Measurements from ENCODE around the gene UPK1A. TPM values are rescaled to one million over a fixed set of nuclear protein-coding genes. Genes with fewer than 3 reads are reported as not detected.
A peak's percentile ranks its signal among the peaks of the same experiment; 100 is the strongest.
"Not testable (repeated sequence)": the region's sequence is repeated elsewhere in the genome, so short reads cannot be mapped to it uniquely, and the experiment has no call there.

The UPK1A gene
- total RNA-seq, 1 experiment from 2014 or later: not detected

GRCh38 chr19:35644206-35644986 lies 21.9 kb upstream of the UPK1A start:
- peak; percentile 96 for DNase-seq (ENCODE audit: low read depth)

- DNase-seq (ENCODE audit: low read depth): peak; percentile 71
These were observed 21.2 kb upstream of the UPK1A start for GRCh38 chr19:35644987-35645679.

DNA sequence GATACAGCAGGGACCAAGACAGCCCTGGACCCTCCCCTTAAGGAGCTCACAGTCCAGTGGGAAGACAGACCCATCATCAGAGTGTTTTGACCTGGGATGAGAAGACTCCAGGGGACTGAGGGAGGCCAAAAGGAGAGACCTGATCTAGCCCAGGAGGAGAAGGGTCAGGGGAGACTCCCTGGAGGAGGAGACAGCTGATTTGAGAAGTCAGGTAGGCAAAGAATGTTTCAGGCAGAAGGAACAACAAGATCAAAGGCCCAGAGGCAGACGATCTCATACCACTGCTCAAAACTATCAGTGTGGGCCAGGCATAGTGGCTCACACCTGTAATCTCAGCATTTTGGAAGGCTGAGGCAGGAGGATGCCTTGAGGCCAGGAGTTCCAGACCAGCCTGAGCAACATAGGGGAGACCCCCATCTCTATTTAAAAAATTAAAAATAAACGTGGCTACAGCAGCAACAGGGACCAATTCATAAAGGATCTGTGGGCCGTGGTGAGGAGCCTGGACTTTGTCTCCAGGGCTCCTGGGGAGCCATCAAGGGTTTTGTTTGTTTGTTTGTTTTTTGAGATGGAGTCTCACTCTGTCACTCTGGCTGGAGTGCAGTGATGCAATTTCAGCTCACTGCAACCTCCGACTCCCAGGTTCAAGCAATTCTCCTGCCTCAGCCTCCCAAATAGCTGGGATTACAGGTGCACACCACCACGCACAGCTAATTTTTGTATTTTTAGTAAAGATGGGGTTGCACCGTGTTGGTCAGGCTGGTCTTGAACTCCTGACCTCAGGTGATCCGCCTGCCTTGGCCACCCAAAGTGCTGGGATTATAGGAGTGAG lies 20.4 kb upstream of the UPK1A start:
- no peak for DNase-seq (ENCODE audit: low read depth)

GRCh38 chr19:35648017-35648961 lies 18.0 kb upstream of the UPK1A start, which contains the start of gene COX6B1:
Gene COX6B1, plus strand, starts transcription at chr19:35648323. Its CDS starts 2,921 bp downstream, at chr19:35651244.
- DNase-seq (ENCODE audit: low read depth): peak; percentile 98

- DNase-seq (ENCODE audit: low read depth): no peak
These were observed 15.7 kb upstream of the UPK1A start for GRCh38 chr19:35650581-35650980.

GRCh38 chr19:35654828-35655227 lies 11.5 kb upstream of the UPK1A start:
- DNase-seq (ENCODE audit: low read depth): not testable (repeated sequence)

GRCh38 chr19:35655600-35655999 lies 10.7 kb upstream of the UPK1A start:
- no peak for DNase-seq (ENCODE audit: low read depth)

DNA sequence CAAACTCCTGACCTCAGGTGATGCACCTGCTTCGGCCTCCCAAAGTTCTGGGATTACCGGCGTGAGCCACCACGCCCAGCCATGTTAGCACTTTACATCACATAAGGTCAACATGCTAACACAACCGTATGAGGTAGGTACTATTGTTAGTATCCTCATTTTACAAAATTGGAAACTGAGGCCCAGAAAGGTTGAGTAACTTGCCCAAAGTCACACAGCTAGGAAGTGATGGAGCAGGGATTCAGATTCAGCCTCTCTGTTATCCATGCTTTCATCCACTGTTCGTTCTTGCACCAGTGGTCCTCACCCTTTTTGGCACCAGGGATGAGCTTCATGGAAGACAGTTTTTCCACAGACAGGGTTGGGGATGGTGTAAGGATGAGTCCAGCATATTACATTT lies 9.6 kb upstream of the UPK1A start:
- no peak for DNase-seq (ENCODE audit: low read depth)

- DNase-seq (ENCODE audit: low read depth): no peak
These were observed 8.2 kb upstream of the UPK1A start for GRCh38 chr19:35657904-35658700.

- no peak for DNase-seq (ENCODE audit: low read depth)
These were observed 4.3 kb upstream of the UPK1A start for GRCh38 chr19:35661995-35662340.

DNA sequence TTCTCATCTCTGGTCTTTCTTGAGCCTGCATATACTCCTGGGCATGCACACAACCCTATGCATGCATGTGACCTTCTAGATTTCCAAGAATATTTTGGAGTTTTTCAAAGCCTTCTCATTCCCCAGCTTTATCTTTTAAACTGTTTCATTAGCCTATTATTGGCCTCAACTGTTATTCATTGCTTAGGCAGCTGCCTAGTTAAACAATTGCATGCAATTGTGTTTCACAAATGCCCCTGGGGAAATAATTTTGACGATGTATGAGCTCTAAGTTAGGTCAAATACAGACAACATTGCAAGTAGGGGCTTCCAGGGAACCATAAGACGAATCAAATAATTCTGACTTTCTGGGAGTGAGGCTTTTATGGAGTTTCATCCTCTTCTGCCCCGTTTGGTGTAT lies 2.3 kb upstream of the UPK1A start:
- no peak for DNase-seq (ENCODE audit: low read depth)

DNA sequence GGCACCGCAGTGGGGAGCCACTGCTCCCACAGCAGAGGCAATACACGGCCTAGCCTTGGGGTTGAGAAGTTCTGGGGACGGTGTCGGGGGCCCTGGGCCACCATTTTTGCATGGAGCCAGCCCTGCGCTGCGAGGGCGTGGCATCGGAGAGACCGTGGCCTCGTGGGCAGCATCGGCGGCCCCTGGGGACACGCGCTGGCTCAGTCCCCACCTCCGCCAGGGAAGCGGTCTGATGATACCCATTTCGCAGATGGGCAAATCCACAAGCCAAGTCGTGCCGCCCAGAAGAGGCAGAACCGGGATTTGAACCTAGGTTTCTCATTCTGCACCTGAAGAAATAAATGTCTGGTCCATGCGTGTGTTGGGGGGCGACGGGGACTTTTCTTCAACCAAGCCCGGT lies 1.2 kb upstream of the UPK1A start:
- no peak for DNase-seq (ENCODE audit: low read depth)

DNA sequence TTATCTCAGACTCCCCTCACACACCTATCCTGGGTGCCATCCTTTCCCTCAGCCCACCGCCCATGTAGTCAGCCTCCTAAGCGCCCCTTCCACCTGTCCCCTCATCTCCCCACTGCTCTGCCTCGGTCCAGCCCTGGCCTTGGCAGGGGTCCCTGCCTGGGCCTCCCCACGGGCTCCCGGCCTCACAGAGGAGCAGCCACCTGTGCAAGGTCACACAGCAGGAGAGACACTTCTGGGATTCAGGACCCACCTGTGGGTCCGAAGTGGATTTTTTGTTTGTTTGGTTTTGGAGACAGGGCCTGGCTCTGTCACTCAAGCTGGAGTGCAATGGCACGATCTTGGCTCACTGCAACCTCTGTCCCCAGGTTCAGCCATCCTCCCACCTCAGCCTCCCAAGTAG lies 713 bp upstream of the UPK1A start:
- DNase-seq (ENCODE audit: low read depth): no peak

GRCh38 chr19:35669566-35669965 lies 3.2 kb downstream of the UPK1A start:
- no peak for DNase-seq (ENCODE audit: low read depth)

- DNase-seq (ENCODE audit: low read depth): no peak
These were observed 3.7 kb downstream of the UPK1A start for GRCh38 chr19:35669974-35670373.

DNA sequence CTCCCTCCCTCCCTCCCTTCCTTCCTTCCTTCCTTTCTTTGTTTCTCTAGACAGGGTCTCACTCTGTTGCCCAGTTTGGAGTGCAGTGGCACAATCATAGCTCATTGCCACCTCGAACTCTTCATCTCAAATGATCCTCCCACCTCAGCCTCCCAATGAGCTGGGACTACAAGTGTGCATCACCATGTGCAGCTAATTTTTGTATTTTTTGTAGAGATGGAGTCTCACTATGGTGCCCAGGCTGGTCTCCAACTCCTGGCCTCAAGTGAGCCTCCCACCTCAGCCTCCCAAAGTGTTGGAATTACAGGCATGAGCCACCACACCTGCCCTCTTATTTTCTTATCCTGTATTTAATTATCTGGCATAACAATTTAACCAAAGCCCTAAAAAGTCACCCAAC lies 4.4 kb downstream of the UPK1A start:
- no peak for DNase-seq (ENCODE audit: low read depth)

DNA sequence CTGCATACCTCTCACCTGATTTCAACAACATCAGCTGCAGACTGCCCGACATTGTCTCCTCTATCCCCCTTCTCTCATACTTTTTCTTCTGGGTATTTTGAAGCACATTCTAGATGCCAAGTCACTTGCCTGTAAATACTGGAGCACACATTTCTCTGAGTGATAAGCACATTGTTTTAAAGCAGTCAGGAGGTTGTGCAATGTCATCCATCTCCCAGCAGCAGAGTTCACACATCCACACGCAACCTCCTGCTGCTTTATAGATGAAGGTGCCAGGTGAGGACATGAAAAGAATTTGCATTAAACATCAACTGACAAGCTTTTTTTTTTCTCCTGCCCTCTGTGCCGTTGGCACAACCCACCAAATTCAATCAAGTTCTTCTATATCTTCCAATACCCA lies 5.5 kb downstream of the UPK1A start:
- no peak for DNase-seq (ENCODE audit: low read depth)

DNA sequence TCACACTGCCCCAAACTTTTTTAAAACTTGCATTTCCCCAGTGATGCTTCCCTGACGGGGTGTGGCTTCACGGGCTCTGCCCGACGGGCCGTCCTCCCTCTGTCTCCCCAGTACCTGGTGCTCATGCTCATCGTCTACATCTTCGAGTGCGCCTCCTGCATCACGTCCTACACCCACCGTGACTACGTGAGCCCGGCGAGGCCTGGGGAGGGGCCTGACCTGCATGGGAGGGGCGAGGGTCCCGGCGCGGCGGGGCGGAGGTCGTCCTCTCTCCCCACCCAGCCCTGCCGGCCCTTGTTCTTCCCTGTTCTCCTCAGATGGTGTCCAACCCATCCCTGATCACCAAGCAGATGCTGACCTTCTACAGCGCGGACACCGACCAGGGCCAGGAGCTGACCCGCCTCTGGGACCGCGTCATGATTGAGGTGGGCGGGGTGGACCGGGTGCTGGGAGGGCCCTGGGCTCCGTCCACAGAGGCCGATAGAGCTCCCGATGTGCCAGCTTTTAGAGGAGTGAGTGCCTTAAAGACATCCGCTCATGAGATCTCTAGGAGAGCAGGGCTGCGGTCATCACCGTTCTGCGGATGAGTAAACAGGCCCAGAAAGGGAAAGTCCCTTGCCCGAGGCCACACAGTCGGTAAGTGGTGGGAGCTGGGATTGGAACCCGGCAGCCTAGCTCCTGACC lies 6.9 kb downstream of the UPK1A start:
- peak; percentile 94 for DNase-seq (ENCODE audit: low read depth)

- DNase-seq (ENCODE audit: low read depth): no peak
These were observed 9.3 kb downstream of the UPK1A start for GRCh38 chr19:35675589-35676140.

- DNase-seq (ENCODE audit: low read depth): no peak
These were observed 23.5 kb downstream of the UPK1A start for GRCh38 chr19:35689836-35690235.
